CD4-positive, alpha-beta T cell (primary cell): ENCODE measurements around the gene KITLG. TPM values are rescaled to one million over a fixed set of nuclear protein-coding genes. Genes with fewer than 3 reads are reported as not detected.

Experiments used
- ATAC-seq: fragments of 200-7000 bp; cut with Tn5 transposase; one replicate; pipeline ENCODE4 v1.10.0; 2022; ENCODE audit warnings: mild to moderate bottlenecking; ENCODE audit not compliant: poor library complexity
- CTCF ChIA-PET: fragments of 350-600 bp; sonication (Branson Sonifier 250); formaldehyde crosslinking; loops from one replicate; lab custom pipeline; 2021; ENCODE audit warnings: antibody characterized with exemption, inconsistent platforms; lab: Charles Lee
- POLR2A ChIA-PET: fragments of 350-600 bp; sonication (Branson Sonifier 250); formaldehyde crosslinking; loops from one replicate; lab custom pipeline; 2021; ENCODE audit warnings: antibody characterized with exemption, inconsistent platforms; lab: Charles Lee
- DNase-seq, 14 experiments: peaks; one replicate each; pipeline ENCODE4 v3.0.0-alpha.2; 2013 to 2020; ENCODE audit warnings: mixed read lengths in 2 of 14
- H3K27ac ChIP-seq, 2 donors: one replicate each; pipeline versions ENCODE4 v1.5.1 to v1.7.0; 2013; ENCODE audit warnings: low read length in 2 of 2, low read depth in 1 of 2, mild to moderate bottlenecking in 1 of 2
- H3K27me3 ChIP-seq, 2 experiments: 1 replicate in 1 of 2; 2 replicates in 1 of 2; pipeline versions ENCODE4 v1.6.1 to v1.7.0; 2013; ENCODE audit warnings: low read length in 2 of 2, control low read depth in 1 of 2, mild to moderate bottlenecking in 1 of 2, moderate library complexity in 1 of 2; ENCODE audit not compliant: insufficient read depth in 2 of 2, control insufficient read depth in 1 of 2
- H3K36me3 ChIP-seq: one replicate; pipeline ENCODE4 v1.6.1; 2013; ENCODE audit warnings: low read length, control low read depth; ENCODE audit not compliant: insufficient read depth
- H3K4me1 ChIP-seq: one replicate; pipeline ENCODE4 v1.6.1; 2013; ENCODE audit warnings: low read length, control low read depth; ENCODE audit not compliant: insufficient read depth
- H3K4me3 ChIP-seq: one replicate; pipeline ENCODE4 v1.5.1; 2013; ENCODE audit warnings: mild to moderate bottlenecking, low read length, moderate library complexity
- H3K9me3 ChIP-seq, 2 experiments: 1 replicate in 1 of 2; 2 replicates in 1 of 2; pipeline versions ENCODE4 v1.6.1 to v1.7.0; 2013; ENCODE audit warnings: low read length in 2 of 2, mild to moderate bottlenecking in 2 of 2, control low read depth in 1 of 2, moderate library complexity in 1 of 2; ENCODE audit not compliant: control insufficient read depth in 1 of 2, insufficient read depth in 1 of 2
- H3K27ac Mint-ChIP-seq: one replicate; pipeline ENCODE4 v1.8.0; 2020; ENCODE audit warnings: mixed read lengths
- H3K27me3 Mint-ChIP-seq: one replicate; pipeline ENCODE4 v1.8.0; 2021; ENCODE audit warnings: mixed read lengths
- H3K36me3 Mint-ChIP-seq: one replicate; pipeline ENCODE4 v1.8.0; 2021; ENCODE audit warnings: low read depth, mixed read lengths
- H3K4me1 Mint-ChIP-seq: one replicate; pipeline ENCODE4 v1.8.0; 2021; ENCODE audit warnings: low read depth, mixed read lengths
- H3K4me3 Mint-ChIP-seq: one replicate; pipeline ENCODE4 v1.8.0; 2020; ENCODE audit warnings: mild to moderate bottlenecking, mixed read lengths
- H3K9me3 Mint-ChIP-seq: one replicate; pipeline ENCODE4 v1.8.0; 2020; ENCODE audit warnings: mixed read lengths
- CTCF ChIP-seq: fragments of 200-600 bp; IDR thresholded peaks from one replicate; pipeline ENCODE4 v1.8.0; 2022; ENCODE audit warnings: antibody characterized with exemption, mild to moderate bottlenecking
- intact Hi-C, 2 experiments: fragments of 100-400 bp; cut with DNase I in 1 of 2; cut with micrococcal nuclease in 1 of 2; formaldehyde crosslinking; loops; one replicate each; pipeline versions ENCODE4 v1.15.1 to v1.9.0; 2023 to 2025; cut with DNase I, micrococcal nuclease
- total RNA-seq, 174 experiments: library from RNA in 2 of 174; stranded (reverse) in 2 of 174; gene quantifications; one replicate each; pipeline ENCODE4 v1.2.3 and lab custom pipeline; 2021 to 2026

Gene KITLG
- total RNA-seq, 2 experiments from 2014 or later = not detected

GRCh38 chr12:88501972-88502938, 78.0 kb downstream of the KITLG start:
- no peaks in the 10 kb centered on the region for H3K4me1 Mint-ChIP-seq
- Histone ChIP-seq H3K9me3 (no peaks in the 10 kb centered on the region), H3K27me3 (no peaks in the 10 kb centered on the region), H3K4me1 (no peaks in the 10 kb centered on the region), H3K36me3 (no peaks in the 10 kb centered on the region), H3K4me3 (no peak overlapping the region), H3K27ac (no peak overlapping the region)
- no peaks in the 10 kb centered on the region for H3K27me3 Mint-ChIP-seq
- no peak overlapping the region for H3K4me3 Mint-ChIP-seq
- H3K36me3 Mint-ChIP-seq = no peaks in the 10 kb centered on the region
- POLR2A ChIA-PET = no interaction called here
- CTCF ChIA-PET = no interaction called here
- DNase-seq (no peak), ATAC-seq (no peak)
- no peak for TF ChIP-seq CTCF
- H3K27ac Mint-ChIP-seq = no peak overlapping the region
- H3K9me3 Mint-ChIP-seq = no peaks in the 10 kb centered on the region
- intact Hi-C loops = no loop called here

GRCh38 chr12:88496891-88497371, 83.3 kb downstream of the KITLG start:
- H3K9me3 ChIP-seq = no peaks in the 10 kb centered on the region
- H3K27me3 Mint-ChIP-seq = no peaks in the 10 kb centered on the region
- no peak for ATAC-seq
- no peaks in the 10 kb centered on the region for H3K4me1 Mint-ChIP-seq
- H3K4me1 ChIP-seq = no peaks in the 10 kb centered on the region
- no peak overlapping the region for H3K4me3 ChIP-seq
- H3K9me3 Mint-ChIP-seq = no peaks in the 10 kb centered on the region
- no peaks in the 10 kb centered on the region for H3K36me3 ChIP-seq
- H3K36me3 Mint-ChIP-seq = no peaks in the 10 kb centered on the region
- CTCF ChIA-PET = no interaction called here
- no peak for DNase-seq
- H3K4me3 Mint-ChIP-seq = no peak overlapping the region
- TF ChIP-seq CTCF = no peak
- intact Hi-C loops = no loop called here
- H3K27ac ChIP-seq = no peak overlapping the region
- no peaks in the 10 kb centered on the region for H3K27me3 ChIP-seq
- POLR2A ChIA-PET = no interaction called here
- H3K27ac Mint-ChIP-seq = no peak overlapping the region

- Mint-ChIP-seq H3K36me3 (no peaks in the 10 kb centered on the region), H3K27me3 (no peaks in the 10 kb centered on the region), H3K4me1 (no peaks in the 10 kb centered on the region), H3K27ac (no peak overlapping the region), H3K9me3 (no peaks in the 10 kb centered on the region), H3K4me3 (no peak overlapping the region)
- DNase-seq (no peak), ATAC-seq (no peak)
- Histone ChIP-seq H3K36me3 (no peaks in the 10 kb centered on the region), H3K4me1 (no peaks in the 10 kb centered on the region), H3K27me3 (no peaks in the 10 kb centered on the region), H3K27ac (no peak overlapping the region), H3K9me3 (no peaks in the 10 kb centered on the region), H3K4me3 (no peak overlapping the region)
- CTCF ChIA-PET = no interaction called here
- POLR2A ChIA-PET = no interaction called here
- no peak for TF ChIP-seq CTCF
- intact Hi-C loops = no loop called here
These were observed 83.8 kb downstream of the KITLG start for GRCh38 chr12:88496429-88496828.
